Activated CD8-positive, alpha-beta memory T cell treated with anti-CD3 and anti-CD28 coated beads for 1 hour (primary cell): ENCODE measurements around the gene CLCNKA.
"Not testable (repeated sequence)": the region's sequence is repeated elsewhere in the genome, so short reads cannot be mapped to it uniquely, and the experiment has no call there.

Experiments used
- DNase-seq, 2 donors: peaks; one replicate each; pipeline ENCODE4 v3.0.0-alpha.2; 2020; ENCODE audit warnings: low read depth in 1 of 2; ENCODE audit errors: extremely low read depth in 1 of 2

CLCNKA gene

DNA sequence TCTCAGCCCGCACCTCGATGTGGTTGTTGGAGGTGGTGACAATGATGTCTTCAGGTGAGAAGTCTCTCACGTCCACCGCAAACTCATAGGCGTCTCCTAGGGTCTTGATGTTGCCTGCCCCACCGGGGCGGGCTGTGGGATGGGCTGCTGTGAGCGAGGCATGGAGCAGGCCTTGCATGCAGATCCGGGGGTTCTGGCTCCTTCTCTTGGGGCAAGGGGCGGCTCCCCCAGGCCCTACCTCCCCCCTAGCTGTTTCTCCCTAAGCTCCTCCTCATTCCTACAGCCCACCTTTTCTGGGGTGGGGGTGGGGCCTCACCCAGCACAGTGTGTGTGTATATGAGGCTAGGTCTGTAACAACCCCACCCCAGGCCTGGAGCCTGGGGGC, 4.8 kb upstream of the CLCNKA start:
- DNase-seq, result no peak

GRCh38 chr1:16017461-16018303, 4.2 kb upstream of the CLCNKA start, which contains the start of gene HSPB7:
Gene HSPB7 (minus strand): TSS chr1:16018043. CDS start chr1:16017963, 80 bp downstream.
- DNase-seq, result no peak

DNA sequence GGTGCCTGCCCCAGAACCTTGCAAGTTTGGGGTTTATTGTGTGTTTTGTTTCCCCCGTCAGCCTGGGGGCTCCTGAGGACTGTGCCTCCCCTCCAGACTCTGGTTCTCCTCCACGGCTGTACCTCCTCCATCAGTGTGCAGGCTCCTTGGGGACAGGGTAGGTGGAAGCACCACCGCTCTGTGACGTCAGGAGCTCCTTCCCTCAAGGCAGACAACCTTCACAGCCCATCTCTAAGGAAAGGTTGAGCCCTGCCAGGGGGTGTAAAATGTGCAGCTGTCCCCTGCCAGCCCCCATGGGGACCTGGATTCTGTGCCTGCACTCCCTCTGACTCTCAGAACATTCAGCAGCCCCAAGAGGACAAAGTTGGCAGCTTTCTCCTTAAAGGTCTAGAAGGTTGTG, 3.5 kb upstream of the CLCNKA start:
- DNase-seq, result no peak

- DNase-seq, result no peak
These were observed 2.8 kb upstream of the CLCNKA start for GRCh38 chr1:16018749-16019643.

- DNase-seq, result no peak
These were observed 2.1 kb upstream of the CLCNKA start for GRCh38 chr1:16019644-16020277.

GRCh38 chr1:16020325-16020724, 1.5 kb upstream of the CLCNKA start:
- DNase-seq, result no peak

GRCh38 chr1:16020878-16021277, 958 bp upstream of the CLCNKA start:
- DNase-seq, result not testable (repeated sequence)

GRCh38 chr1:16022393-16022792, 557 bp downstream of the CLCNKA start:
- DNase-seq, result no peak

GRCh38 chr1:16023050-16023653, 1.3 kb downstream of the CLCNKA start:
- DNase-seq, result no peak

DNA sequence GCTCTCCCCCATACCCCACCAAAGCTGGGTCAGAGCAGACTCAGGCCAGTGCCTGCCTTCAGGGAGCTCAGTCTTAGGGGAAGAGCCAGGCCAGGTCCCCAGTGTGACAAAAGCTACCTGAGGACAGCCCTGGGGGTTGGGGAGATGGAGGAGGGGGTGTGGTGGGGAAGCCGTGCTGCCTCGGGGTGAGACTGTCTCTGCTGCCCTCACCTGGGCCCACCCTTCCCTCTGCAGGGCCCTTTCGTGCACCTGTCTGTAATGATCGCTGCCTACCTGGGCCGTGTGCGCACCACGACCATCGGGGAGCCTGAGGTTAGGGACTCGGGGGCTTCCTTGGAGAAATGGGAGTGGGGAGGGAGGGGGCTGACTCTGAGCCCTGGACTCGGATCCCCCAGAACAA, 4.5 kb downstream of the CLCNKA start:
- DNase-seq, result not testable (repeated sequence)

GRCh38 chr1:16026723-16027484, 5.1 kb downstream of the CLCNKA start:
- no peak for DNase-seq

DNA sequence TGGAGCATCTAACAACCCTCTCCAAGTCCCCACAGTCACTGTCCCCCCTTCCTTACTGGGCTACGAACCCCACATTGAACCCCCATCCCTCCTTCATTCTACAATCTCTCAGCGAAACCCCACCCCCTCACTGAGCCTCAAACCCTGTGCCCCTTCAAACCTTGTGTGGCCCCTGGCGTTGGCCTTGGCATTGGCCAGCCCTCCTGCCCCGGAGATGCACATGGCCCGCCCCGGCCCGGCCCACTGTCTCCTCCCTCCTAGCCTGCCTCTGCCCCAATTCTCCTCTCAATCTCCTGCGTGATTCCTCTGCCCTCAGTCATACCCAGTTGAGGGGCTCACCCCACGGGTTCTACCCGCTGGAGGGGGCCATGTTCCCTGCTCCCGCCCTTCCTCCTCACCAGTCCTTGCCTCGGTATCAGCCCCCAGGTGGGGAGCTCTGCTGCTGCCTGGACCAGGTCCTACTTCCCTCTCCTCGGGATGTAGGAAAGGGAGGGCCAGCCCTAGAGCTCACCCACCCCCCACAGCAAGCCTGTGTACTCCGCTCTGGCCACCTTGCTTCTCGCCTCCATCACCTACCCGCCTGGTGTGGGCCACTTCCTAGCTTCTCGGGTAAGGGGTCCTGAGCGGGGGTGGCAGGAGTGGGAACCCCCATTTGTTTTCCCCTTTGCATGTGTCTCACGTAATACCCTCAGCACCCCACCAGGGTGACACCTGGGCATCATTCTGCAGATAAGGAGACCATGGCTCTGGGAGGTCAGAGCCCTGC, 6.6 kb downstream of the CLCNKA start:
- no peak for DNase-seq

GRCh38 chr1:16029003-16029268, 7.1 kb downstream of the CLCNKA start:
- DNase-seq, result not testable (repeated sequence)

DNA sequence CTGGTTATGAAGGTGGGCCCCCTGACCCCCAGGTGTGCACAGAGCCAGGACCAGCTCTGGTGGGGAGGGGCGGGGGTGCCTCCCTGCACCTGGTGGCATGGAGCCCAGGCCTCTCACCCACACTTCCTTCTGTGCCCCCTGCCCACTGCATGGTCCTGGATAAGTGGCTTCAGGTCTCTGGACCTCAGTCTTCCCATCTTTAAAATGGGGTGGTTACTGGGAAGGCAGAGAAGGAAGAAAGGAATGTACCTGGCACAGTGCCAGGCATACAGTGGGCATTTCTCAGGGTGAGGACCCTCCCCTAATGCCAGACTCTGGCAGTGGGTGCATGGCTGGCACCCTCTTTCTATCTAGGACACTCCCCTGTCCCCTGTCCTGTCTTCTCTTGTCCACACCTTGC, 7.5 kb downstream of the CLCNKA start:
- DNase-seq, result no peak

- no peak for DNase-seq
These were observed 9.7 kb downstream of the CLCNKA start for GRCh38 chr1:16031551-16031950.

GRCh38 chr1:16032388-16033102, 10.7 kb downstream of the CLCNKA start:
- no peak for DNase-seq

GRCh38 chr1:16033103-16033632, 11.3 kb downstream of the CLCNKA start:
- DNase-seq, result not testable (repeated sequence)

GRCh38 chr1:16036461-16036860, 14.6 kb downstream of the CLCNKA start:
- not testable (repeated sequence) for DNase-seq

GRCh38 chr1:16038620-16038912, 16.7 kb downstream of the CLCNKA start:
- no peak for DNase-seq
